Endodermal cell (in vitro differentiated cells): ENCODE measurements around the gene LPP. TPM values are rescaled to one million over a fixed set of nuclear protein-coding genes. Genes with fewer than 3 reads are reported as not detected.

Source experiments
- DNase-seq: peaks from one replicate; pipeline ENCODE4 v3.0.0-alpha.2; 2017
- H3K27ac ChIP-seq: 2 replicates; pipeline ENCODE4 v1.5.1; 2013; ENCODE audit warnings: mild to moderate bottlenecking, low read depth, low read length, moderate library complexity
- H3K27me3 ChIP-seq: 2 replicates; pipeline ENCODE4 v1.6.1; 2013; ENCODE audit warnings: mild to moderate bottlenecking, low read length, moderate library complexity; ENCODE audit not compliant: insufficient read depth, control insufficient read depth, poor library complexity, severe bottlenecking
- H3K36me3 ChIP-seq: 2 replicates; pipeline ENCODE4 v1.7.0; 2013; ENCODE audit warnings: mild to moderate bottlenecking, low read length, moderate library complexity; ENCODE audit not compliant: control insufficient read depth, insufficient read depth
- H3K4me1 ChIP-seq: one replicate; pipeline ENCODE4 v1.7.0; 2013; ENCODE audit warnings: low read length; ENCODE audit not compliant: control insufficient read depth, insufficient read depth
- H3K4me3 ChIP-seq: 2 replicates; pipeline ENCODE4 v1.5.1; 2013; ENCODE audit warnings: mild to moderate bottlenecking, low read length, moderate library complexity
- H3K9ac ChIP-seq: 2 replicates; pipeline ENCODE4 v1.6.1; 2013; ENCODE audit warnings: mild to moderate bottlenecking, low read length, moderate library complexity; ENCODE audit not compliant: poor library complexity, severe bottlenecking; ENCODE audit errors: extremely low read depth
- H3K9me3 ChIP-seq: 2 replicates; pipeline ENCODE4 v1.6.1; 2013; ENCODE audit warnings: mild to moderate bottlenecking, low read length, moderate library complexity; ENCODE audit not compliant: control insufficient read depth
- H3K27ac Mint-ChIP-seq: 2 replicates; pipeline ENCODE4 v1.8.0; 2020; ENCODE audit warnings: mixed read lengths
- H3K27me3 Mint-ChIP-seq: 2 replicates; pipeline ENCODE4 v1.8.0; 2021; ENCODE audit warnings: mild to moderate bottlenecking, mixed read lengths; ENCODE audit not compliant: insufficient read depth
- H3K36me3 Mint-ChIP-seq: 2 replicates; pipeline ENCODE4 v1.8.0; 2020; ENCODE audit warnings: low read depth, mixed read lengths
- H3K4me1 Mint-ChIP-seq: 2 replicates; pipeline ENCODE4 v1.8.0; 2020; ENCODE audit warnings: mixed read lengths
- H3K4me3 Mint-ChIP-seq: 2 replicates; pipeline ENCODE4 v1.8.0; 2020; ENCODE audit warnings: mild to moderate bottlenecking, moderate library complexity, mixed read lengths
- H3K9me3 Mint-ChIP-seq: 2 replicates; pipeline ENCODE4 v1.8.0; 2020; ENCODE audit warnings: mild to moderate bottlenecking, mixed read lengths
- CTCF ChIP-seq: fragments of 200-600 bp; sonication (generic); conservative IDR thresholded peaks from 2 replicates; pipeline ENCODE4 v1.5.0; 2021; ENCODE audit warnings: antibody characterized with exemption, mild to moderate bottlenecking
- WGBS, 2 experiments: methylation state at CpG; one replicate each; pipeline versions ENCODE4 v1.1.5 to v1.1.7; 2013; ENCODE audit warnings: missing lambda C conversion rate in 2 of 2, mixed read lengths in 1 of 2; ENCODE audit not compliant: insufficient coverage in 1 of 2, insufficient read length in 1 of 2; 5-methylcytosine and 5-hydroxymethylcytosine counted together
- total RNA-seq, 2 donors: library from RNA; stranded (reverse); fragmentation: NEBNext Ultra II Directional in 1 of 2; extraction: Animal tissue kit (Norgen Biotek cat#: 25700) in 1 of 2; gene quantifications; 2 replicates in 1 of 2; 3 replicates in 1 of 2; pipeline ENCODE4 v1.2.1, GENCODE V29; 2021

The LPP gene
- total RNA-seq, 2 donors from 2014 or later: 78.0 to 105 TPM

GRCh38 chr3:188829576-188829975 is 675.6 kb downstream of the LPP start:
- no peak for DNase-seq

GRCh38 chr3:188830893-188831292 is 676.9 kb downstream of the LPP start:
- no peaks in the 10 kb centered on the region for H3K27me3 Mint-ChIP-seq
- peak; percentile 70 for TF ChIP-seq CTCF

More at GRCh38 chr3:188829576-188829975, 675.6 kb downstream of the LPP start:
- no peak overlapping the region for H3K4me3 ChIP-seq
- H3K9ac ChIP-seq: no peak overlapping the region
- 75 to 91% methylated on average over 2 to 3 of the region's 3 CpGs for WGBS, 2 experiments
- H3K27me3 ChIP-seq: no peaks in the 10 kb centered on the region
- no peaks in the 10 kb centered on the region for H3K9me3 ChIP-seq
- Mint-ChIP-seq H3K27me3 (no peaks in the 10 kb centered on the region), H3K4me1 (peaks cover 6% of the 10 kb centered on the region), H3K4me3 (no peak overlapping the region), H3K9me3 (no peaks in the 10 kb centered on the region), H3K27ac (no peak overlapping the region), H3K36me3 (no peaks in the 10 kb centered on the region)
- no peaks in the 10 kb centered on the region for H3K4me1 ChIP-seq
- H3K27ac ChIP-seq: no peak overlapping the region
- no peaks in the 10 kb centered on the region for H3K36me3 ChIP-seq
- no peak for TF ChIP-seq CTCF

GRCh38 chr3:188832146-188832545 is 678.2 kb downstream of the LPP start:
- Histone ChIP-seq H3K9ac (no peak overlapping the region), H3K36me3 (no peaks in the 10 kb centered on the region), H3K27ac (no peak overlapping the region), H3K4me3 (no peak overlapping the region), H3K4me1 (no peaks in the 10 kb centered on the region), H3K27me3 (no peaks in the 10 kb centered on the region), H3K9me3 (no peaks in the 10 kb centered on the region)
- peaks cover 6% of the 10 kb centered on the region for H3K4me1 Mint-ChIP-seq
- DNase-seq: no peak
- H3K27me3 Mint-ChIP-seq: no peaks in the 10 kb centered on the region
- H3K4me3 Mint-ChIP-seq: no peak overlapping the region
- TF ChIP-seq CTCF: no peak
- no peaks in the 10 kb centered on the region for H3K36me3 Mint-ChIP-seq
- 92 to 93% methylated on average over 2 to 3 of the region's 3 CpGs for WGBS, 2 experiments
- H3K9me3 Mint-ChIP-seq: no peaks in the 10 kb centered on the region
- H3K27ac Mint-ChIP-seq: no peak overlapping the region

More at GRCh38 chr3:188830893-188831292, 676.9 kb downstream of the LPP start:
- H3K27ac ChIP-seq: no peak overlapping the region
- Mint-ChIP-seq H3K4me3 (no peak overlapping the region), H3K4me1 (peaks cover 6% of the 10 kb centered on the region), H3K27ac (no peak overlapping the region), H3K9me3 (no peaks in the 10 kb centered on the region), H3K36me3 (no peaks in the 10 kb centered on the region)
- no peak overlapping the region for H3K9ac ChIP-seq
- no peak overlapping the region for H3K4me3 ChIP-seq
- DNase-seq: no peak
- 82 to 100% methylated on average over 2 of the region's 2 CpGs for WGBS, 2 experiments
- H3K4me1 ChIP-seq: no peaks in the 10 kb centered on the region
- H3K27me3 ChIP-seq: no peaks in the 10 kb centered on the region
- no peaks in the 10 kb centered on the region for H3K9me3 ChIP-seq
- no peaks in the 10 kb centered on the region for H3K36me3 ChIP-seq
